GM18909 (cell line): ENCODE data around the gene SLC12A3.

ENCODE experiments used
- ATAC-seq: cut with Tn5 transposase; IDR thresholded peaks from one replicate; pipeline ENCODE4 v1.9.1; 2021; ENCODE audit warnings: mild to moderate bottlenecking; ENCODE audit not compliant: unreplicated experiment, poor library complexity

The SLC12A3 gene

GRCh38 chr16:56956076-56956475 is 91.1 kb downstream of the SLC12A3 start:
- ATAC-seq: no peak

- no peak for ATAC-seq
These were observed 91.7 kb downstream of the SLC12A3 start for GRCh38 chr16:56956756-56957155.

GRCh38 chr16:56960681-56961281 is 95.8 kb downstream of the SLC12A3 start:
- no peak for ATAC-seq

- no peak for ATAC-seq
These were observed 96.4 kb downstream of the SLC12A3 start for GRCh38 chr16:56961386-56961785.

GRCh38 chr16:56961851-56962281 is 96.9 kb downstream of the SLC12A3 start, which contains the start of gene CETP:
Gene CETP, plus strand, starts transcription at chr16:56961950. Its CDS starts 30 bp downstream, at chr16:56961980.
- no peak for ATAC-seq

GRCh38 chr16:56964243-56965148 is 99.5 kb downstream of the SLC12A3 start:
- ATAC-seq: peak; percentile 76
